HL-60/S4 treated with phorbol 12-myristate 13-acetate at 8.2 ng/mL for 4 days and 3 days (cell line): Measurements from ENCODE around the gene PDS5A.
"Not testable (repeated sequence)": the region's sequence is repeated elsewhere in the genome, so short reads cannot be mapped to it uniquely, and the experiment has no call there.

Experiments used
- in situ Hi-C: fragments of 300-500 bp; cut with MboI; formaldehyde crosslinking; loops from 2 replicates; pipeline ENCODE4 v1.15.0; 2022; ENCODE audit warnings: low sequenced_read_pairs

PDS5A gene

GRCh38 chr4:39970671-39971640 lies 6.8 kb downstream of the PDS5A start:
- in situ Hi-C loops = no loop called here

GRCh38 chr4:39963656-39964055 lies 14.1 kb downstream of the PDS5A start:
- in situ Hi-C loops = no loop called here

GRCh38 chr4:39961311-39961877 lies 16.3 kb downstream of the PDS5A start:
- in situ Hi-C loops = no loop called here

GRCh38 chr4:39950861-39951481 lies 26.7 kb downstream of the PDS5A start:
- in situ Hi-C loops = no loop called here

GRCh38 chr4:39947963-39948362 lies 29.7 kb downstream of the PDS5A start:
- in situ Hi-C loops = no loop called here

GRCh38 chr4:39947417-39947816 lies 30.3 kb downstream of the PDS5A start:
- in situ Hi-C loops = no loop called here

- in situ Hi-C loops = not testable (repeated sequence)
Measured at GRCh38 chr4:39944245-39944644, 33.5 kb downstream of the PDS5A start.

GRCh38 chr4:39942507-39942906 lies 35.2 kb downstream of the PDS5A start:
- in situ Hi-C loops = no loop called here

GRCh38 chr4:39941682-39942217 lies 36.0 kb downstream of the PDS5A start:
- in situ Hi-C loops = no loop called here

- in situ Hi-C loops = no loop called here
Measured at GRCh38 chr4:39937683-39938268, 39.9 kb downstream of the PDS5A start.

- in situ Hi-C loops = no loop called here
Measured at GRCh38 chr4:39936565-39937418, 40.9 kb downstream of the PDS5A start.

- in situ Hi-C loops = no loop called here
Measured at GRCh38 chr4:39933671-39934590, 43.8 kb downstream of the PDS5A start.

GRCh38 chr4:39932776-39933402 lies 44.8 kb downstream of the PDS5A start:
- in situ Hi-C loops = no loop called here

- in situ Hi-C loops = no loop called here
Measured at GRCh38 chr4:39931441-39931901, 46.2 kb downstream of the PDS5A start.

GRCh38 chr4:39928538-39928937 lies 49.2 kb downstream of the PDS5A start:
- in situ Hi-C loops = no loop called here

GRCh38 chr4:39924014-39924413 lies 53.7 kb downstream of the PDS5A start:
- in situ Hi-C loops = no loop called here

- in situ Hi-C loops = no loop called here
Measured at GRCh38 chr4:39922399-39922798, 55.3 kb downstream of the PDS5A start.

- in situ Hi-C loops = no loop called here
Measured at GRCh38 chr4:39913471-39913870, 64.2 kb downstream of the PDS5A start.

- in situ Hi-C loops = no loop called here
Measured at GRCh38 chr4:39910064-39910463, 67.6 kb downstream of the PDS5A start.
